HepG2 (cell line): Measurements from ENCODE around the gene PRICKLE3. TPM values are rescaled to one million over a fixed set of nuclear protein-coding genes. Genes with fewer than 3 reads are reported as not detected.

Experiments
- CBX5 ChIP-seq: sonication (generic); formaldehyde crosslinking; IDR thresholded peaks from 2 replicates; pipeline ENCODE4 v1.4.0; 2020; ENCODE audit warnings: missing genetic modification reagents, borderline replicate concordance
- EED ChIP-seq: sonication (generic); formaldehyde crosslinking; IDR thresholded peaks from 2 replicates; pipeline ENCODE4 v1.5.0; 2020; ENCODE audit warnings: mild to moderate bottlenecking, missing genetic modification reagents
- FIP1L1 ChIP-seq: fragments of 200-400 bp; formaldehyde crosslinking; IDR thresholded peaks from 2 replicates; pipeline ENCODE4 v1.6.1; 2018; ENCODE audit warnings: low read depth, mild to moderate bottlenecking, low read length, moderate library complexity, borderline replicate concordance; ENCODE audit not compliant: insufficient read depth
- MXD3 ChIP-seq: IDR thresholded peaks from 2 replicates; pipeline ENCODE4 v1.6.1; 2016; ENCODE audit warnings: mild to moderate bottlenecking, missing biosample characterization, missing genetic modification reagents
- MXD4 ChIP-seq: IDR thresholded peaks from 2 replicates; pipeline ENCODE4 v1.6.1; 2016; ENCODE audit warnings: mild to moderate bottlenecking, missing biosample characterization, missing genetic modification reagents
- PCBP1 ChIP-seq: fragments of 200-400 bp; formaldehyde crosslinking; IDR thresholded peaks from 2 replicates; pipeline ENCODE4 v1.6.1; 2017; ENCODE audit warnings: mild to moderate bottlenecking, low read depth, low read length, borderline replicate concordance
- RBM22 ChIP-seq: fragments of 200-400 bp; formaldehyde crosslinking; optimal IDR thresholded peaks from 2 replicates; pipeline ENCODE3; 2017; ENCODE audit warnings: mild to moderate bottlenecking, low read length, moderate library complexity
- RNF219 ChIP-seq: sonication (generic); formaldehyde crosslinking; IDR thresholded peaks from 2 replicates; pipeline ENCODE4 v1.5.0; 2020; ENCODE audit warnings: mild to moderate bottlenecking, missing genetic modification reagents
- SAP130 ChIP-seq: IDR thresholded peaks from 2 replicates; pipeline ENCODE4 v1.6.1; 2016; ENCODE audit warnings: low read depth
- SKI ChIP-seq: fragments of 450-650 bp; IDR thresholded peaks from one replicate; pipeline ENCODE4 v1.6.1; 2018; ENCODE audit warnings: mild to moderate bottlenecking; ENCODE audit not compliant: partially characterized antibody
- U2AF2 ChIP-seq: fragments of 200-400 bp; formaldehyde crosslinking; IDR thresholded peaks from 2 replicates; pipeline ENCODE4 v1.6.1; 2017; ENCODE audit warnings: low read depth, mild to moderate bottlenecking, low read length
- ZBED4 ChIP-seq: sonication (generic); formaldehyde crosslinking; IDR thresholded peaks from 2 replicates; pipeline ENCODE4 v1.4.0; 2020; ENCODE audit warnings: missing genetic modification reagents, borderline replicate concordance
- ZNF263 ChIP-seq: sonication (generic); formaldehyde crosslinking; IDR thresholded peaks from 2 replicates; pipeline ENCODE4 v1.4.0; 2020; ENCODE audit warnings: missing genetic modification reagents
- ZNF282 ChIP-seq: fragments of 450-650 bp; IDR thresholded peaks from 2 replicates; pipeline ENCODE4 v1.6.1; 2018; ENCODE audit not compliant: partially characterized antibody
- ZNF3 ChIP-seq: IDR thresholded peaks from 2 replicates; pipeline ENCODE4 v1.7.0; 2017; ENCODE audit warnings: inconsistent platforms
- ZNF512 ChIP-seq: sonication (generic); formaldehyde crosslinking; IDR thresholded peaks from 2 replicates; pipeline ENCODE4 v1.4.0; 2020; ENCODE audit warnings: mild to moderate bottlenecking, missing genetic modification reagents
- ZNF556 ChIP-seq: sonication (generic); formaldehyde crosslinking; IDR thresholded peaks from 2 replicates; pipeline ENCODE4 v1.4.0; 2020; ENCODE audit warnings: mild to moderate bottlenecking, missing genetic modification reagents, borderline replicate concordance
- ZNF703 ChIP-seq: sonication (generic); formaldehyde crosslinking; IDR thresholded peaks from 2 replicates; pipeline ENCODE4 v1.5.1; 2020; ENCODE audit warnings: missing genetic modification reagents, mild to moderate bottlenecking, moderate library complexity, borderline replicate concordance
- ZNF878 ChIP-seq: sonication (generic); formaldehyde crosslinking; IDR thresholded peaks from 2 replicates; pipeline ENCODE4 v1.8.1; 2023; ENCODE audit warnings: mild to moderate bottlenecking, missing genetic modification reagents, moderate library complexity
- polyA plus RNA-seq, 8 experiments: library from polyadenylated mRNA; depleted of rRNA in 3 of 8; stranded (reverse) in 7 of 8; unstranded in 1 of 8; fragments of >200 nt; fragmentation: Illumina TruSeq in 4 of 8; extraction: Trizol in 4 of 8; gene quantifications; 2 replicates each; pipeline versions ENCODE4 v1.2.1 to v1.2.3, GENCODE V29; 2011 to 2016; ENCODE audit warnings: low read depth in 4 of 8, missing spikeins in 1 of 8, mixed read lengths in 1 of 8; ENCODE audit not compliant: insufficient read depth in 1 of 8
- total RNA-seq, 5 experiments: library from RNA; depleted of rRNA; stranded (reverse); fragments of >200 nt; fragmentation: Illumina TruSeq; extraction: Trizol; gene quantifications; 2 replicates each; pipeline ENCODE4 v1.2.3, GENCODE V29; 2016; ENCODE audit warnings: low read depth in 1 of 5
- TF ChIP-seq, protein P1 (sequence below): sonication (generic); formaldehyde crosslinking; IDR thresholded peaks from 2 replicates; pipeline ENCODE4 v1.5.1; 2020; ENCODE audit warnings: missing genetic modification reagents, mild to moderate bottlenecking, borderline replicate concordance
- TF ChIP-seq, protein P2 (sequence below): sonication (generic); formaldehyde crosslinking; IDR thresholded peaks from 2 replicates; pipeline ENCODE4 v1.8.1; 2023; ENCODE audit warnings: missing genetic modification reagents, mild to moderate bottlenecking, borderline replicate concordance

The PRICKLE3 gene
- total and polyA plus RNA-seq, 2 of the 13 experiments (the other 11 are each of a cell fraction or from before 2014, with no cell fraction given) = 2.6 TPM

DNA sequence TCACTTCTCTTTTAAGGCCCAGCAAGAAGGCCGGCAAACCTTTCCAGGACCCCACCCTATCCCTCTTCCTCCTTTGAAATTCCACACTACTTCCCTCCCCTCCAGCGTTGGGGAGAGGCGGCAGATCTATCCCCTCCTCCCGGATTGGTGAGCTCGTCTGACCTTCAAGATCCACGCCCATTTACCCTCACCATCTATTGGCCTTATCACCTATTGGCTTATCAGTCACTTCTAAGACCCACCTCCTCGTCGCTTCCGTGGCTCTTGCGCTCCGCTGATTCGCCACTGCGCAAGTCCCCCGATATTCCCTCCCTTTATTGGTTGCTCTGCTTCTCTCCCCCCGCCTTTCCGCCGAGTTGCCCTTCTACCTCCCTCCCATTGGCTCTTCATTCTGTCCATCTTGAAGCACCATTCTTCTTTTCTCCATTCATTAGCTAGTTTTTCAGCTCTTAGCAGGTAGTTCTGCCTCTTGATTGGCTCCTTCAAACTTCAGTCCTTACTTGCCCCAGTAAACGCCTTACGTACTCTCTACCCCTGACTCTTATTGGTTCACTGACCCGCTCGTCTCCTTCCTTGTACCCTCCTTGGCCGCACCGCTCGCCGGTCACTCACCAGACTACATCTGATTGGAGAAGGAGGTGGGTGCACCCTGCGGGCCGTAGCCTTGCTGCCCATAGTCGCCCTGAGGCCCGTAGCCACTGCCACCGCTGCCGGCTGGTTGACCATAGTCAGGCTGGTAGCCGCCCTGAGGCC is 4.8 kb upstream of the PRICKLE3 start (continued):
- no peak for TF ChIP-seq FIP1L1
- no peak for TF ChIP-seq RNF219
- TF ChIP-seq U2AF2 = no peak
- TF ChIP-seq, protein P1, sequence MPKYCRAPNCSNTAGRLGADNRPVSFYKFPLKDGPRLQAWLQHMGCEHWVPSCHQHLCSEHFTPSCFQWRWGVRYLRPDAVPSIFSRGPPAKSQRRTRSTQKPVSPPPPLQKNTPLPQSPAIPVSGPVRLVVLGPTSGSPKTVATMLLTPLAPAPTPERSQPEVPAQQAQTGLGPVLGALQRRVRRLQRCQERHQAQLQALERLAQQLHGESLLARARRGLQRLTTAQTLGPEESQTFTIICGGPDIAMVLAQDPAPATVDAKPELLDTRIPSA (CRISPR knock-in tag) = no peak
- no peak for TF ChIP-seq CBX5 (CRISPR knock-in tag)
- TF ChIP-seq, protein P2, sequence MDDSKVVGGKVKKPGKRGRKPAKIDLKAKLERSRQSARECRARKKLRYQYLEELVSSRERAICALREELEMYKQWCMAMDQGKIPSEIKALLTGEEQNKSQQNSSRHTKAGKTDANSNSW (CRISPR knock-in tag) = no peak
- TF ChIP-seq PCBP1 = no peak
- TF ChIP-seq ZNF282 = no peak
- no peak for TF ChIP-seq ZNF3 (CRISPR knock-in tag)
- no peak for TF ChIP-seq ZNF703 (CRISPR knock-in tag)
- TF ChIP-seq MXD4 (CRISPR knock-in tag) = no peak
- TF ChIP-seq ZNF878 (CRISPR knock-in tag) = no peak
- no peak for TF ChIP-seq SKI
- TF ChIP-seq EED = no peak
- no peak for TF ChIP-seq RBM22
- 0 out of 2 replicates have a peak, but pooled peaks have one; percentile 38 for TF ChIP-seq ZBED4 (CRISPR knock-in tag)
- TF ChIP-seq ZNF512 (CRISPR knock-in tag) = no peak
- no peak for TF ChIP-seq ZNF556
- TF ChIP-seq MXD3 (CRISPR knock-in tag) = no peak
- TF ChIP-seq SAP130 (CRISPR knock-in tag) = peak; percentile 52
- TF ChIP-seq ZNF263 (CRISPR knock-in tag) = no peak
